Activated CD4-positive, alpha-beta T cell treated with anti-CD3 and anti-CD28 coated beads, Interleukin-2, amount 50 U/mL, for 24 hours (primary cell): ENCODE data around the gene MRE11.
"Not testable (repeated sequence)": the region's sequence is repeated elsewhere in the genome, so short reads cannot be mapped to it uniquely, and the experiment has no call there.

Experiments
- DNase-seq, 2 donors: peaks; one replicate each; pipeline ENCODE4 v3.0.0-alpha.2; 2020; ENCODE audit warnings: low read depth in 1 of 2, low spot score in 1 of 2

Gene MRE11

DNA sequence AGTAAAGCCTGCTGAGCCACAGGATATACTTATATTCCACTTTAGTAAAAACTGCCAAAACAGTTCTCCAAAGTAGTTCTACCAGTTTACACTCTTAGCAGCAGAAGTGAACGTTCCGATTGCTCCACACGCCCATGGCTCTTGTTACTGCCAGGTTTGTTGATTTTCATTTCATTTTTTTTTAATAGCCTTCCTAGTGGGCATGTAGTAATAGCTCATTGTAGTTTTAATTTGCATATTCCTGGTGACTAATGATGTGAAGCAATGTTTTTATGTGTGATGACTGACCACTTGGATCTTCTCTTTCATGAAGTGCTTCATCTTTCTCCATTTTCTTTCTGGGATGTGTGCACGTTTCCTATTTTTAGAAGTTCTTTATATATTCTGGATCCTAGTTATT is 13.8 kb upstream of the MRE11 start:
- no peak for DNase-seq

GRCh38 chr11:94506513-94506912 is 12.9 kb upstream of the MRE11 start:
- not testable (repeated sequence) for DNase-seq

GRCh38 chr11:94504689-94505293 is 11.1 kb upstream of the MRE11 start:
- no peak for DNase-seq

DNA sequence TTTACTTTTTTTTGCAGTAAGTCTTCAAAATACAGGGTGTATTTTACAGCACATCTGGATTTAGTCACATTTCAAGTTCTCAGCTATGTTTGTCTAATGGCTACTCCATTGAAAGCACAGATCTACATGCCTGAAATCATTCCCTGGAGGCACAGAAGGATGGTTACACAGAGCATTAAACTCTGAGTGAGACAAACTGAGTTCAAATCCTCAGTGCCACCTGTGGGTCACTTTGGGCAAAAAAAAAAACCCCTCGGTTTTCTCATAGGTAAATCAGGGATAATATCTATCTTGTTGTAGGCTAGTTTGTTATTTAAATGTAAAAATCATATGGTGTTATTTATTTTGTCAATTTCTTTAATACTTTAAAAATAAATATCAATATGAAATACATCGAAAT is 7.9 kb upstream of the MRE11 start:
- no peak for DNase-seq

GRCh38 chr11:94500181-94500580 is 6.5 kb upstream of the MRE11 start:
- DNase-seq, result no peak

DNA sequence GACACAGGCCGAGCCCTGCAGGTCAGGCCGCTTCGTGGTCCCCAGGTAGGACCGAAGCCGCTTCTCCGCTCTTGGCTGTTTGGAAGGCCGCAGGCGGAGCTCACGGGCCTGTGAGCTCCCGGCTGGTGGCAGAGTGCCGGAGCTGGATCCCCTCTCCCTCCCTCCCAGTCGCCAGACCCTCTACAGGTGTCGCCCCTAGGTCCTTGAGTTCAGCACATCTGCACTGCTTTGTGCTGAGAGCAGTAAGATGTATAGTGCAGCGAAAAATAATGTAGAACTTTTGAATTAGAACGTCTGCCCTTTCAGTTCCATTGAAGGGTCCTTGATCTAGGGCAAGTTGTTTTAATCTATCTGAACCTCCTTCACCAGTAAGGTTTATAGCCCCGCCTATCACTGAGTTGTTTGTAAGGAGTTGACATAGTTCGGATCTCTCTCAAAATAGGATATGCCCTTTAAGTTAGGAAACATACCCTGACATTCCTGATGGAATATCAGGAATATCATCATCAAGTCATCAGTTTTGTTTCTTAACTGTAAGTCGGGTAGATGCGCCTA is 559 bp upstream of the MRE11 start:
- DNase-seq, result no peak

DNA sequence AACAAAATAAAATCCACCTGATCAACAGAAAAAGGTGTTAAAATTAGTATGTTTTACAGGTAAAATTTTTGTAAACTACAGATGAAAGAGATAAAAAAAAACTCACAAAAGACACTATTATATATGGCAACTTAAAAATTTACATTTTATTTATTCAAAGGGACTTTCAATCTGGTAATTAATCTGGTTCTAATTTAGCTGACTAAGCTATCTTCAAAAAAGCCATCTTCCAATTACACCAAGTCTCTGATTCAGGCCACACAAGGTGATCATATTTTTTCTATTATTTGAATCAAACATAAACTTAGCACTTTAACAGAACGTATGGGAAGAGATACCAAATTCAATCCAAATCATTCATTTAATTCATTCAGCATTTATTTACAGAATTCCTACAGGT is 7.6 kb downstream of the MRE11 start:
- no peak for DNase-seq

DNA sequence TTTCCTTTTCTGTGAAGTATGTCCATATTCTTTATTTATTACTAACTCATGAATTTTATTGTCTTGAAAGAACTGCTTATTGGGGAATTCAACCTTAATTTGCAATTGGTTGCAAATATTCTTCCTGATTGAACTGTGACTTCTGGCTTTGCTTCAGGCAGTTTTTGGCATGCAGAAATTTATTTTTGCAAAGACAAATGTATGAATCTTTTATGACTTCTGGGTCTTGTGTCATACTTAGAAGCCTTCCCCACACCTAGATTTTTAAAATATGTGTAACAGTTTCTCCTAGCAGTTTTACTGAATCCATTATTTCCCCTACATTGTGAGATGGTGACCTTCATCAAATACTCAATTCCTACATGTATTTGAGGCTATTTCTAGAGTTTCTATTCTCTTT is 12.3 kb downstream of the MRE11 start:
- DNase-seq, result no peak

- DNase-seq, result no peak
Observed at GRCh38 chr11:94477624-94478023, 16.0 kb downstream of the MRE11 start.

GRCh38 chr11:94472916-94473799 is 20.5 kb downstream of the MRE11 start:
- no peak for DNase-seq

- no peak for DNase-seq
Observed at GRCh38 chr11:94469416-94469815, 24.2 kb downstream of the MRE11 start.

- no peak for DNase-seq
Observed at GRCh38 chr11:94459576-94459975, 34.1 kb downstream of the MRE11 start.

GRCh38 chr11:94457118-94458029 is 36.3 kb downstream of the MRE11 start:
- DNase-seq, result no peak

- DNase-seq, result no peak
Observed at GRCh38 chr11:94455861-94456260, 37.8 kb downstream of the MRE11 start.

- DNase-seq, result no peak
Observed at GRCh38 chr11:94454301-94454700, 39.3 kb downstream of the MRE11 start.

GRCh38 chr11:94452988-94453387 is 40.7 kb downstream of the MRE11 start:
- no peak for DNase-seq

- no peak for DNase-seq
Observed at GRCh38 chr11:94450048-94450447, 43.6 kb downstream of the MRE11 start.

DNA sequence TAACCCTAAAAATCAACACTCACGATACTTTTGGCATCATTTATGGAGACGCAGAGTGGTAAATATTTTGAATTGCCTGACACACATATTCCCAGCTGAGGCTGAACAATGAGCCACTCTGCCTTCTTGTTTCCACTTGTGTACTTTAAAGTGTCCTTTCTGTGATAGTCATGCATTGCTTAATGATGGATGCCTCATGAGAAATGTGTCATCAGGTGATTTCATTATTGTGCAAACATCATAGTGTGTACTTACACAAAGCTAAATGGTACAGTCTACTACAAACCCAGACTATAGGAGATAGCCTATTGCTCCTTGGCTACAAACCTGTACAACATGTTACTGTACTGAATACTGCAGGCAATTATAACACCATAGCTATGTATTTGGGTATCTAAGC is 44.2 kb downstream of the MRE11 start:
- DNase-seq, result no peak

- no peak for DNase-seq
Observed at GRCh38 chr11:94449029-94449428, 44.6 kb downstream of the MRE11 start.

GRCh38 chr11:94447149-94447548 is 46.5 kb downstream of the MRE11 start:
- DNase-seq, result no peak

- DNase-seq, result no peak
Observed at GRCh38 chr11:94445641-94446040, 48.0 kb downstream of the MRE11 start.
